ENCODE results near the gene RAB8B. TPM values are rescaled to one million over a fixed set of nuclear protein-coding genes. Genes with fewer than 3 reads are reported as not detected.

Gene RAB8B
- total RNA-seq, 1 experiment from 2014 or later, result 33.8 TPM

DNA sequence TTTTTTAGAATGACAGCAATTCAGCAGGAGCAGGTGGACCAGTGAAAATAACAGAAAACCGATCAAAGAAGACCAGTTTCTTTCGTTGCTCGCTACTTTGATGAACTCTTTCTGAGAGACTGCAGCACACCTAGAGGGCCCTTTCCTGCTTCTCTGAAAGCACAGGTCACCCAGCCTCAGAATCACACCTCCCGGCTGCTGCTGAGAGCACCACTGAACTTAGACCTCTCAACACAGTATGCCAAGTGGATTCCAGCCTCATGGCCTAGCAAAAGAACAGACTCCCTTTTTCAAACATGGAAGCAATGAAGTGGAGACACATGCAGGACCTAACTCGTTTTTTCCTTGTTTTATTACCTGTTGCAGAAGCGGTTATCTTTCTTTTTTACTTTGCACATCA is 74.1 kb downstream of the RAB8B start:
- H3K27me3 ChIP-seq (ENCODE audit: insufficient read depth, low read length), result no peaks in the 10 kb centered on the region
- H3K18ac ChIP-seq (ENCODE audit: insufficient read length, low read depth, low read length), result no peak overlapping the region
- no peak overlapping the region for H4K8ac ChIP-seq (replicated peaks; ENCODE audit: insufficient read length, low read depth, low read length)
- peak overlapping the region in 1 of 3 experiments; percentile 66; a peak in 1 of 7 replicates for H3K27ac Mint-ChIP-seq
- TF ChIP-seq, protein P1, sequence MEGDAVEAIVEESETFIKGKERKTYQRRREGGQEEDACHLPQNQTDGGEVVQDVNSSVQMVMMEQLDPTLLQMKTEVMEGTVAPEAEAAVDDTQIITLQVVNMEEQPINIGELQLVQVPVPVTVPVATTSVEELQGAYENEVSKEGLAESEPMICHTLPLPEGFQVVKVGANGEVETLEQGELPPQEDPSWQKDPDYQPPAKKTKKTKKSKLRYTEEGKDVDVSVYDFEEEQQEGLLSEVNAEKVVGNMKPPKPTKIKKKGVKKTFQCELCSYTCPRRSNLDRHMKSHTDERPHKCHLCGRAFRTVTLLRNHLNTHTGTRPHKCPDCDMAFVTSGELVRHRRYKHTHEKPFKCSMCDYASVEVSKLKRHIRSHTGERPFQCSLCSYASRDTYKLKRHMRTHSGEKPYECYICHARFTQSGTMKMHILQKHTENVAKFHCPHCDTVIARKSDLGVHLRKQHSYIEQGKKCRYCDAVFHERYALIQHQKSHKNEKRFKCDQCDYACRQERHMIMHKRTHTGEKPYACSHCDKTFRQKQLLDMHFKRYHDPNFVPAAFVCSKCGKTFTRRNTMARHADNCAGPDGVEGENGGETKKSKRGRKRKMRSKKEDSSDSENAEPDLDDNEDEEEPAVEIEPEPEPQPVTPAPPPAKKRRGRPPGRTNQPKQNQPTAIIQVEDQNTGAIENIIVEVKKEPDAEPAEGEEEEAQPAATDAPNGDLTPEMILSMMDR (conservative IDR thresholded peaks at IDR 0.05), result no peak
- no peak for DNase-seq
- no peak overlapping the region for H4K5ac ChIP-seq (ENCODE audit: insufficient read length, low read depth, low read length)
- no peak overlapping the region for H2AK5ac ChIP-seq (ENCODE audit: insufficient read length, low read length)
- no peak overlapping the region for H3K56ac ChIP-seq (ENCODE audit: insufficient read length, low read depth, low read length)
- no peak overlapping the region for H3K4me3 Mint-ChIP-seq
- H3T11ph ChIP-seq (ENCODE audit: low read length), result no peak overlapping the region
- no peak overlapping the region for H4K91ac ChIP-seq (ENCODE audit: insufficient read length, low read depth, low read length)
- no peak overlapping the region for H2AFZ ChIP-seq (ENCODE audit: low read length)
- H3K9me3 Mint-ChIP-seq, result no peaks in the 10 kb centered on the region
- H4K20me1 ChIP-seq (ENCODE audit: control insufficient read depth, insufficient read depth, insufficient read length), result no peaks in the 10 kb centered on the region
- H3K9ac ChIP-seq (ENCODE audit: extremely low read depth, insufficient read length, low read length), result no peak overlapping the region
- no peak overlapping the region for H3K4me2 ChIP-seq (ENCODE audit: insufficient read depth, insufficient read length, low read length)
- H3K79me2 ChIP-seq (ENCODE audit: insufficient read depth, low read length), result no peaks in the 10 kb centered on the region
- no peaks in the 10 kb centered on the region for H3K4me1 ChIP-seq (ENCODE audit: insufficient read depth, low read length)
- H3K36me3 Mint-ChIP-seq (ENCODE audit: insufficient read depth in 1 of 3, low read depth in 3 of 3), result peaks cover 16 to 38% (median 34%) of the 10 kb centered on the region in 3 experiments
- no peak overlapping the region for H2BK12ac ChIP-seq (ENCODE audit: insufficient read length, low read depth, low read length)
- no peak overlapping the region for H2BK120ac ChIP-seq (ENCODE audit: low read depth, low read length, poor library complexity, severe bottlenecking)
- H2BK20ac ChIP-seq (ENCODE audit: low read depth, low read length, poor library complexity, severe bottlenecking), result no peak overlapping the region
- H3K23me2 ChIP-seq (ENCODE audit: insufficient read length, low read depth, low read length, poor library complexity, severe bottlenecking), result no peaks in the 10 kb centered on the region
- H2BK5ac ChIP-seq (ENCODE audit: insufficient read length, low read length), result no peak overlapping the region
- no CpG with 5 or more reads among the region's 6 CpGs for WGBS (ENCODE audit: extremely low coverage, insufficient read length, low lambda C conversion rate)
- H3K4ac ChIP-seq (ENCODE audit: low read depth, low read length), result no peak overlapping the region
- H3K27ac ChIP-seq (ENCODE audit: insufficient read length, low read depth, low read length), result no peak overlapping the region
- H3K79me1 ChIP-seq (ENCODE audit: insufficient read depth, low read depth, low read length, poor library complexity, severe bottlenecking), result no peaks in the 10 kb centered on the region
- H3K27me3 Mint-ChIP-seq (ENCODE audit: low read depth), result no peaks in the 10 kb centered on the region
- H3K4me1 Mint-ChIP-seq, result no peaks in the 10 kb centered on the region
- H3K14ac ChIP-seq (ENCODE audit: insufficient read depth, low read length), result no peak overlapping the region
- no peak overlapping the region for H3K23ac ChIP-seq (ENCODE audit: insufficient read length, low read depth, low read length)
- H3K9me3 ChIP-seq (ENCODE audit: control insufficient read depth, low read depth, low read length), result no peaks in the 10 kb centered on the region
- H2BK15ac ChIP-seq (ENCODE audit: low read depth, low read length), result no peak overlapping the region

Data from H9 (cell line).